Stimulated activated CD8-positive, alpha-beta memory T cell treated with anti-CD3 and anti-CD28 coated beads, Interleukin-4, amount 100 ng/mL, for 1 hour (primary cell): ENCODE measurements around the gene GAB2.
"Not testable (repeated sequence)": the region's sequence is repeated elsewhere in the genome, so short reads cannot be mapped to it uniquely, and the experiment has no call there.

ENCODE experiments used
- DNase-seq, 2 donors: peaks; one replicate each; pipeline ENCODE4 v3.0.0-alpha.2; 2020; ENCODE audit warnings: low read depth in 2 of 2, low spot score in 1 of 2

GAB2 gene

GRCh38 chr11:78417175-78417887 lies at the start of gene GAB2:
Gene GAB2 (minus strand): TSS chr11:78417820. CDS start chr11:78417720, 100 bp downstream.
- DNase-seq = no peak

GRCh38 chr11:78467370-78467769 lies 49.8 kb upstream of the GAB2 start:
- DNase-seq = no peak

- DNase-seq = peak; percentile 2 to 4
Observed at GRCh38 chr11:78465169-78465942, 47.7 kb upstream of the GAB2 start.

GRCh38 chr11:78464787-78465168 lies 47.2 kb upstream of the GAB2 start:
- not testable (repeated sequence) for DNase-seq

- no peak for DNase-seq
Observed at GRCh38 chr11:78460471-78460870, 42.9 kb upstream of the GAB2 start.

- no peak for DNase-seq
Observed at GRCh38 chr11:78459738-78460137, 42.1 kb upstream of the GAB2 start.

GRCh38 chr11:78457448-78457847 lies 39.8 kb upstream of the GAB2 start:
- DNase-seq = no peak

- no peak for DNase-seq
Observed at GRCh38 chr11:78453140-78453935, 35.7 kb upstream of the GAB2 start.

GRCh38 chr11:78451371-78452150 lies 33.9 kb upstream of the GAB2 start:
- no peak for DNase-seq

- DNase-seq = no peak
Observed at GRCh38 chr11:78450866-78451265, 33.2 kb upstream of the GAB2 start.

GRCh38 chr11:78449866-78450265 lies 32.2 kb upstream of the GAB2 start:
- DNase-seq = no peak

- no peak for DNase-seq
Observed at GRCh38 chr11:78446210-78446609, 28.6 kb upstream of the GAB2 start.

GRCh38 chr11:78444726-78445125 lies 27.1 kb upstream of the GAB2 start:
- DNase-seq = no peak

- no peak for DNase-seq
Observed at GRCh38 chr11:78441956-78442355, 24.3 kb upstream of the GAB2 start.

GRCh38 chr11:78438298-78438975 lies 20.8 kb upstream of the GAB2 start:
- DNase-seq = no peak

- DNase-seq = no peak
Observed at GRCh38 chr11:78432956-78433355, 15.3 kb upstream of the GAB2 start.

GRCh38 chr11:78432058-78432515 lies 14.5 kb upstream of the GAB2 start:
- no peak for DNase-seq

GRCh38 chr11:78429660-78430059 lies 12.0 kb upstream of the GAB2 start:
- no peak for DNase-seq

GRCh38 chr11:78429209-78429608 lies 11.6 kb upstream of the GAB2 start:
- no peak for DNase-seq

GRCh38 chr11:78428773-78429172 lies 11.2 kb upstream of the GAB2 start:
- DNase-seq = no peak
